DND-41 (cell line): ENCODE results near the gene RSPH10B2.
"Not testable (repeated sequence)": the region's sequence is repeated elsewhere in the genome, so short reads cannot be mapped to it uniquely, and the experiment has no call there.

Experiments used
- ATAC-seq: fragments of 200-7000 bp; cut with Tn5 transposase; 3 replicates; pipeline ENCODE4 v1.9.1; 2021; ENCODE audit warnings: low read depth; ENCODE audit not compliant: insufficient read depth
- DNase-seq: peaks from one replicate; pipeline ENCODE4 v3.0.0-alpha.2; 2020
- H2AFZ ChIP-seq: 2 replicates; pipeline ENCODE4 v1.6.0; 2012; ENCODE audit warnings: low read depth, low read length
- H3K27ac ChIP-seq: 2 replicates; pipeline ENCODE4 v1.5.1; 2012; ENCODE audit warnings: low read length, inconsistent platforms
- H3K27me3 ChIP-seq: fragments of 200-600 bp; sonication (generic); 2 replicates; pipeline ENCODE4 v1.6.0; 2012; ENCODE audit warnings: low read length, mild to moderate bottlenecking, inconsistent platforms; ENCODE audit not compliant: insufficient read depth, poor library complexity
- H3K36me3 ChIP-seq: 2 replicates; pipeline ENCODE4 v1.5.1; 2012; ENCODE audit warnings: low read length, inconsistent platforms; ENCODE audit not compliant: insufficient read depth
- H3K4me1 ChIP-seq: 2 replicates; pipeline ENCODE4 v1.5.1; 2012; ENCODE audit warnings: mild to moderate bottlenecking, low read length; ENCODE audit not compliant: insufficient read depth
- H3K4me2 ChIP-seq: 2 replicates; pipeline ENCODE4 v1.6.0; 2012; ENCODE audit warnings: mild to moderate bottlenecking, moderate library complexity, low read length, inconsistent platforms; ENCODE audit not compliant: insufficient read depth
- H3K4me3 ChIP-seq, 2 experiments: fragments of 200-600 bp in 1 of 2; shearing (Covaris generic) in 1 of 2; 2 replicates each; pipeline ENCODE4 v1.5.1; 2012 to 2016; ENCODE audit warnings: inconsistent platforms in 2 of 2, low read length in 2 of 2, mild to moderate bottlenecking in 2 of 2, low read depth in 1 of 2, moderate library complexity in 1 of 2
- H3K79me2 ChIP-seq: 2 replicates; pipeline ENCODE4 v1.6.0; 2012; ENCODE audit warnings: low read length, inconsistent platforms; ENCODE audit not compliant: insufficient read depth
- H3K9ac ChIP-seq: 2 replicates; pipeline ENCODE4 v1.6.0; 2012; ENCODE audit warnings: low read depth, mild to moderate bottlenecking, inconsistent platforms, low read length, moderate library complexity
- H3K9me3 ChIP-seq: 2 replicates; pipeline ENCODE4 v1.5.1; 2012; ENCODE audit warnings: low read length, moderate library complexity, mild to moderate bottlenecking, inconsistent platforms; ENCODE audit not compliant: insufficient read depth, severe bottlenecking
- H4K20me1 ChIP-seq: 2 replicates; pipeline ENCODE4 v1.6.0; 2012; ENCODE audit warnings: low read length; ENCODE audit not compliant: insufficient read depth

The RSPH10B2 gene

DNA sequence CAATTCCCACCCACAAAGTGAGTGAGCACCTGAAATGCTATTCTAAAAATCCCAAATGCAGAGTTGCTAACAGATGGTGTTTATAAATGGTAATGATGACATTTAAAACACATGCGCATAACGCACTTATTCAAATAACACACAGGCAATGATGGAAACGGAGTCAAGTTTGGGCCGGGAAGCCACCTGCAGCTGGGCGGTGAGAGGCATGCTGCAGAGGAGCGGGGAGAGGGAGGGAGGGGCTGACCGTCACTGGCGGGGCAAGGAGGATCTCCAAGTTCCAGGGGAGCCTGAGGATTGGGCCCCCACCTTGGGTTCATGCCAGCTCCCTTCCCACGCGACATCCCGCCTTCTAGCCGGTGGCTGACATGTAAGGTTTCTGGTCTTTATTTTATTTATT lies 7.3 kb downstream of the RSPH10B2 start:
- H2AFZ ChIP-seq, H3K9ac ChIP-seq, H3K4me1 ChIP-seq, H3K79me2 ChIP-seq, H3K9me3 ChIP-seq, DNase-seq, H3K4me2 ChIP-seq, H3K36me3 ChIP-seq, H4K20me1 ChIP-seq, H3K27ac ChIP-seq, ATAC-seq, H3K4me3 ChIP-seq, H3K27me3 ChIP-seq: not testable (repeated sequence)

DNA sequence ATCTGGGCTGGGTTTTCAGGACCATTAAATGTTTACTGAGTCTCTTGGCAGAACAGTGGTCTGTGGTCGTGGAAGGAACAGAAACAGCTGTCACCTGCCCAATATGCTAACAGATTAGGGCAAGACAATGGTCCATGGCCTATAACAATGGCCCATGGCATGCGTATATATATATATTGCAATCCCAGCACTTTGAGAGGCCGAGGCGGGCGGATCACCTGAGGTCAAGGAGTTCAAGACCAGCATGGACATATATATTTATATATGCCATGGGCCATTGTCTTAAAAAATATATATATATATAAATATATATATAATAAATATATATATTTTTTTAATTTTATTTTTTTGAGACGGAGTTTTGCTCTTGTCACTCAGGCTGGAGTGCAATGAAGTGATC lies 27.7 kb downstream of the RSPH10B2 start:
- H3K4me2 ChIP-seq, H2AFZ ChIP-seq, H4K20me1 ChIP-seq, H3K4me3 ChIP-seq, H3K36me3 ChIP-seq, H3K27me3 ChIP-seq, DNase-seq, H3K9me3 ChIP-seq, ATAC-seq, H3K4me1 ChIP-seq, H3K9ac ChIP-seq, H3K27ac ChIP-seq, H3K79me2 ChIP-seq: not testable (repeated sequence)

DNA sequence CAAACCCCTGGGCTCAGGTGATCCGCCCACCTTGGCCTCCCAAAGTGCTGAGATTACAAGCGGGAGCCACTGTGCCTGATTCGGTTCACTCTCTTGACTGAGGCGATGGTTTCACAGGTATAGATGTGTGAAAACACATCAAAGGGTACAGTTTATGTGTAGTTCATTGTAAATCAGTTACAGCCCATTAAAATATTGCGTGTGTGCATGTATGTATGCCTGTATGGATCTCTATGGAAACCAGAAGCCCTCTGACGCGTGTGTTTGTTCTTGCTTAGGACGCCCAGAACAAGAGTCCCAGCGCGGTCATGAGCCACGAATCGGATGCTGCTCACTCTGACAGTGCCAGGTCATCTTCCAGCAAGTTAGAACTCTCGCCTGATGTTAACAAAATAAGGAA lies 35.5 kb downstream of the RSPH10B2 start:
- not testable (repeated sequence) for H4K20me1 ChIP-seq, H3K79me2 ChIP-seq, H3K27ac ChIP-seq, H3K9me3 ChIP-seq, H3K9ac ChIP-seq, H3K4me2 ChIP-seq, DNase-seq, H3K27me3 ChIP-seq, H2AFZ ChIP-seq, H3K4me1 ChIP-seq, H3K36me3 ChIP-seq, H3K4me3 ChIP-seq, ATAC-seq

DNA sequence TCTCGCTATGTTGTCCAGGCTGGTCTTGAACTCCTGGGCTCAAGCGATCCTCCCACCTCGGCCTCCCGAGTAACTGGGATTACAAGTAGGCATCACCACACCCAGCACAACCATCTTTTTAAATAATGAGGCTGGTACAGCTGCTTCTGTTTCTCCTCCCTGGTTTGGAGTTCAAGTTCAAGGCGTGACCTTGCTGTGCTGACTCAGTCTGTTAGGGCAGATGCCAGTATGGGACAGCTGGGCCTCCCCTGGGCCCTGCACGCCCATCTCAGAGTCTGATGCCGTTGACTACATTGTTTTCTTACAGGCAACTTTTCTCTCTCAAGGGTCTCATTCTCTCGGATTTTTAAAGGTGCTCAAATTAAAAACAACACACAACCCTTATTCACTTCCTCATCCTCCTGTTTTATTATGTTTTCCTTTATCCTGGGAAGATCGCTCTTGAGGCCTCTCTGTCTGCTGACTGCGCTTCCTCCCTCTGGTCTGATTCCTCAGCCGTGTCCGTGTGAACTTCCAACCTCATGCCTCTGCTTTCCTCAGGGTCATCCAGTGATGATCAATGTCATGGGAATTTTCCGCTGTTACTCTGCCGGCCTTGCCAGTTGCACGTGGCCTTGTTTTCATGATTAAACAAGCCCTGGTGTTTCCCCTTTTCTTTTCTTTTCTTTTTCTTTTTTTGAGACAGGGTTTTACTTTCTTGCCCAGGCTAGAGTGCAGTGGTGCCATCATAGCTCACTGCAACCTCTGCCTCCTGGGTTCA lies 38.4 kb downstream of the RSPH10B2 start:
- H2AFZ ChIP-seq, H3K27me3 ChIP-seq, H3K4me2 ChIP-seq, DNase-seq, H3K4me3 ChIP-seq, H3K36me3 ChIP-seq, H3K9me3 ChIP-seq, H3K9ac ChIP-seq, H4K20me1 ChIP-seq, H3K27ac ChIP-seq, H3K4me1 ChIP-seq, ATAC-seq, H3K79me2 ChIP-seq: not testable (repeated sequence)

DNA sequence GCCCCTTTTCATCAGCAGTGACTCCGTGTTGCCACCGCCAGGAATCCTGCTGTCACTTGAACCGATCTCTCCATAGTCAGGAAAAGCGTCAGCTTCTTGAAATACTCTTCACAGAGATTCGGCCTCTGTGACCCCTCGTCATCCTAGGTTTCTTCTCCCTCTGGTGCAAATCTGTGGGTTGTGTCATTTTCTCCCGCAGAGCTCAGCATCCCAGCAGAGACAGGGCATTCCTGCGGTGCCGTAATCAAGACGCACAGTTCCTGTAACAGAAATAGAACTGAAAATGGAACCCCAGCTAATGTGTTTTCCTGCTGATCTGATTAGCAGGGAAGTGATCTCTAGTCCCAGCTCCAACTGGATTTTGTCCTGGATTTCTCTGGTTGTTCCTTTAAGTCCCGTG lies 40.4 kb downstream of the RSPH10B2 start:
- not testable (repeated sequence) for H3K9me3 ChIP-seq, H3K4me3 ChIP-seq, H4K20me1 ChIP-seq, ATAC-seq, H3K4me1 ChIP-seq, H3K27ac ChIP-seq, H3K4me2 ChIP-seq, H3K9ac ChIP-seq, H3K27me3 ChIP-seq, DNase-seq, H2AFZ ChIP-seq, H3K36me3 ChIP-seq, H3K79me2 ChIP-seq

GRCh38 chr7:6797218-6797617 lies 43.3 kb downstream of the RSPH10B2 start:
- H3K36me3 ChIP-seq, H3K79me2 ChIP-seq, ATAC-seq, DNase-seq, H3K9ac ChIP-seq, H3K9me3 ChIP-seq, H3K27ac ChIP-seq, H3K4me3 ChIP-seq, H3K27me3 ChIP-seq, H4K20me1 ChIP-seq, H3K4me1 ChIP-seq, H2AFZ ChIP-seq, H3K4me2 ChIP-seq: not testable (repeated sequence)

DNA sequence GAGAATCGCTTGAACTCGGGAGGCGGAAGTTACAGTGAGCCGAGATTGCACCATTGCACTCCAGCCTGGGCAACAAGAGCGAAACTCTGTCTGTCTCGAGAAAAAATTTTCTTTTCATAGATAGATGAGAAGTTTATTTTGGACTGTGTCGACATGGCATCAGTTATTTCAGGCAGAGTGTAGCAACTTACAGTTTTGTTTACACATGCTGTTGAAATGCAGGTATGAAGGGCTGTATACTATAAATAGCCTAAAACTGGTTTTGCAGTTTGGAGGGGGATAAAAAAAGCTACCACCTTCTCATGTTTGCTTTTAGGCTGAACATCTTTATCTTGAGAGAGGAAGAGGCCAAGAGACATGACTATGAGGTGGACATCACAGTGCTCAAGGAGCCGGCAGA lies 44.1 kb downstream of the RSPH10B2 start:
- H3K4me1 ChIP-seq, H3K27me3 ChIP-seq, H3K79me2 ChIP-seq: not testable (repeated sequence)

DNA sequence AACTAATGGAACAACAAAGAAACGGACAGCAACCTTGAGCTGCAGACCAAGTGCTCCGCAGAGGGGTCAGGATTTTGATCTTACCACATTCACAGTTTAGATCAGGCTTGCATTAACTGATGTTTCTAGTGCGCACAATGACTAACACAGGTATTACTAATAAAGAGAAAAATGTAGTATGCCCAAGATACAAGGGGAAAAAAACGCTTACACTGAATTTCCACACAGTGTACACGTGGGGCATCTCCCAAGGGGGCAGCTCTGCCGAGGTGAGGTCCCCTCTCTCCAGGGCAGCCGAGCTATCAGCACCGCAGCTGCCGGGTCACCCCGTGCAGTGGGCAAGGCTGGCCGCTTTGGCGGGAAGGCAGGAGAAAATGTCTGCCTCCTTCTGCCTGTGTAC lies 46.0 kb downstream of the RSPH10B2 start:
- DNase-seq, H3K27me3 ChIP-seq: not testable (repeated sequence)

More for the DNA sequence above, 44.1 kb downstream of the RSPH10B2 start:
- not testable (repeated sequence) for H2AFZ ChIP-seq, H3K9ac ChIP-seq, H3K9me3 ChIP-seq, H3K4me2 ChIP-seq, ATAC-seq, DNase-seq, H3K36me3 ChIP-seq, H3K4me3 ChIP-seq, H4K20me1 ChIP-seq, H3K27ac ChIP-seq

More for the DNA sequence above, 46.0 kb downstream of the RSPH10B2 start:
- not testable (repeated sequence) for H3K79me2 ChIP-seq, H3K4me3 ChIP-seq, H3K36me3 ChIP-seq, H2AFZ ChIP-seq, H3K4me2 ChIP-seq, H3K27ac ChIP-seq, H3K4me1 ChIP-seq, H4K20me1 ChIP-seq, H3K9ac ChIP-seq, H3K9me3 ChIP-seq, ATAC-seq
